CD1c-positive myeloid dendritic cell (primary cell): ENCODE measurements around the gene TDG.

ENCODE experiments used
- DNase-seq: peaks from one replicate; pipeline ENCODE4 v3.0.0-alpha.2; 2016; ENCODE audit errors: extremely low spot score

TDG gene

GRCh38 chr12:103965590-103966504, at the start of gene TDG:
Gene TDG (plus strand): TSS chr12:103965872. CDS start chr12:103966038, 166 bp downstream.
- DNase-seq, result peak; percentile 98

- no peak for DNase-seq
Measured at GRCh38 chr12:103917873-103918272, 47.8 kb upstream of the TDG start.

- no peak for DNase-seq
Measured at GRCh38 chr12:103924761-103925641, 40.7 kb upstream of the TDG start.

GRCh38 chr12:103928682-103929045, 37.0 kb upstream of the TDG start:
- DNase-seq, result peak; percentile 78

GRCh38 chr12:103929046-103929783, 36.5 kb upstream of the TDG start:
- DNase-seq, result peak; percentile 78

- no peak for DNase-seq
Measured at GRCh38 chr12:103929784-103930033, 36.0 kb upstream of the TDG start.

- DNase-seq, result peak; percentile 100
Measured at GRCh38 chr12:103930034-103930786, 35.5 kb upstream of the TDG start, which contains the start of gene HSP90B1. Gene HSP90B1 (plus strand): TSS chr12:103930410. CDS start chr12:103930516, 106 bp downstream.

- DNase-seq, result peak; percentile 84
Measured at GRCh38 chr12:103930787-103931735, 34.6 kb upstream of the TDG start.

- DNase-seq, result no peak
Measured at GRCh38 chr12:103933237-103933636, 32.4 kb upstream of the TDG start.

GRCh38 chr12:103936679-103937078, 29.0 kb upstream of the TDG start:
- no peak for DNase-seq

- DNase-seq, result no peak
Measured at GRCh38 chr12:103944964-103945363, 20.7 kb upstream of the TDG start.

GRCh38 chr12:103947871-103948555, 17.7 kb upstream of the TDG start:
- DNase-seq, result peak; percentile 73

- DNase-seq, result no peak
Measured at GRCh38 chr12:103948746-103949406, 16.8 kb upstream of the TDG start.

- no peak for DNase-seq
Measured at GRCh38 chr12:103952497-103952896, 13.2 kb upstream of the TDG start.

- no peak for DNase-seq
Measured at GRCh38 chr12:103955811-103956508, 9.7 kb upstream of the TDG start.

- DNase-seq, result no peak
Measured at GRCh38 chr12:103956509-103957027, 9.1 kb upstream of the TDG start.

- no peak for DNase-seq
Measured at GRCh38 chr12:103957865-103958388, 7.7 kb upstream of the TDG start.

- no peak for DNase-seq
Measured at GRCh38 chr12:103958621-103959020, 7.1 kb upstream of the TDG start.
